ENCODE results near the gene CDK6. TPM values are rescaled to one million over a fixed set of nuclear protein-coding genes. Genes with fewer than 3 reads are reported as not detected.

CDK6 gene
- total RNA-seq, 6 experiments from 2014 or later = 6.9 to 23.7 (median 17.0) TPM

GRCh38 chr7:92808635-92809034 lies 27.7 kb downstream of the CDK6 start:
- ATAC-seq (no peak), DNase-seq (no peak)
- intact Hi-C loops (cut with DNase I) = no loop called here
- no peak for TF ChIP-seq CTCF (IDR thresholded peaks at IDR 0.05)
- no peak for TF ChIP-seq POLR2A (IDR thresholded peaks at IDR 0.05)
- H3K4me1 ChIP-seq = peaks cover 0 to 28% (median 11%) of the 10 kb centered on the region in 4 donors
- peak overlapping the region in 1 of 3 donors; percentile 65 for H3K27ac ChIP-seq
- H3K4me3 ChIP-seq = no peak overlapping the region
- no peaks in the 10 kb centered on the region for H3K36me3 ChIP-seq
- H3K27me3 ChIP-seq = no peaks in the 10 kb centered on the region
- no peaks in the 10 kb centered on the region for H3K9me3 ChIP-seq

GRCh38 chr7:92808006-92808405 lies 28.4 kb downstream of the CDK6 start:
- Histone ChIP-seq H3K27ac (no peak overlapping the region), H3K9me3 (no peaks in the 10 kb centered on the region), H3K27me3 (no peaks in the 10 kb centered on the region), H3K4me1 (peaks cover 0 to 28% (median 11%) of the 10 kb centered on the region in 4 donors), H3K36me3 (no peaks in the 10 kb centered on the region), H3K4me3 (no peak overlapping the region)
- WGBS (ENCODE audit: insufficient coverage, low coverage, low lambda C conversion rate, missing lambda C conversion rate) = 70% methylated on average over 2 of the region's 2 CpGs
- DNase-seq (no peak), ATAC-seq (no peak)
- TF ChIP-seq CTCF (IDR thresholded peaks at IDR 0.05) (no peak), POLR2A (IDR thresholded peaks at IDR 0.05) (no peak)
- intact Hi-C loops (cut with DNase I) = no loop called here

- DNase-seq = no peak
- WGBS (ENCODE audit: insufficient coverage, low coverage, low lambda C conversion rate, missing lambda C conversion rate) = 48% methylated on average over 6 of the region's 6 CpGs
- H3K27ac ChIP-seq = no peak overlapping the region
- intact Hi-C loops (cut with DNase I) = no loop called here
- H3K36me3 ChIP-seq = no peaks in the 10 kb centered on the region
- ATAC-seq = peak in 1 of 4 donors; percentile 36
- peaks cover 0 to 28% (median 11%) of the 10 kb centered on the region in 4 donors for H3K4me1 ChIP-seq
- no peaks in the 10 kb centered on the region for H3K27me3 ChIP-seq
- no peak overlapping the region for H3K4me3 ChIP-seq
- no peaks in the 10 kb centered on the region for H3K9me3 ChIP-seq
- no peak for TF ChIP-seq POLR2A (IDR thresholded peaks at IDR 0.05)
These were observed 29.9 kb downstream of the CDK6 start for GRCh38 chr7:92806496-92806895.

- TF ChIP-seq POLR2A (IDR thresholded peaks at IDR 0.05) = no peak
- TF ChIP-seq CTCF (IDR thresholded peaks at IDR 0.05) = no peak
- H3K4me3 ChIP-seq = no peak overlapping the region
- H3K36me3 ChIP-seq = no peaks in the 10 kb centered on the region
- no peak for DNase-seq
- 87% methylated on average over 4 of the region's 4 CpGs for WGBS (ENCODE audit: insufficient coverage, low coverage, low lambda C conversion rate, missing lambda C conversion rate)
- no peak for ATAC-seq
- no peaks in the 10 kb centered on the region for H3K9me3 ChIP-seq
- intact Hi-C loops (cut with DNase I) = no loop called here
- no peak overlapping the region for H3K27ac ChIP-seq
- no peaks in the 10 kb centered on the region for H3K4me1 ChIP-seq
- no peaks in the 10 kb centered on the region for H3K27me3 ChIP-seq
These were observed 34.0 kb downstream of the CDK6 start for GRCh38 chr7:92802406-92802805.

GRCh38 chr7:92799446-92800211 lies 36.7 kb downstream of the CDK6 start:
- H3K27ac ChIP-seq = no peak overlapping the region

More at GRCh38 chr7:92799446-92800211, 36.7 kb downstream of the CDK6 start:
- H3K9me3 ChIP-seq = no peaks in the 10 kb centered on the region
- no peaks in the 10 kb centered on the region for H3K36me3 ChIP-seq
- WGBS (ENCODE audit: insufficient coverage, low coverage, low lambda C conversion rate, missing lambda C conversion rate) = 73% methylated on average over 3 of the region's 3 CpGs
- no peak for ATAC-seq
- H3K27me3 ChIP-seq = no peaks in the 10 kb centered on the region
- no peak for DNase-seq
- no peak for TF ChIP-seq CTCF (IDR thresholded peaks at IDR 0.05)
- no peak for TF ChIP-seq POLR2A (IDR thresholded peaks at IDR 0.05)
- no peaks in the 10 kb centered on the region for H3K4me1 ChIP-seq
- H3K4me3 ChIP-seq = no peak overlapping the region
- intact Hi-C loops (cut with DNase I) = no loop called here

Measured in right lobe of liver (tissue), 6 donors.